BJ (cell line): Measurements from ENCODE around the gene BAIAP2. TPM values are rescaled to one million over a fixed set of nuclear protein-coding genes. Genes with fewer than 3 reads are reported as not detected.

ENCODE experiments used
- CTCF ChIA-PET: fragments of 350-600 bp; formaldehyde crosslinking; extraction: SDS; loops from one replicate; lab custom pipeline; 2021; ENCODE audit warnings: antibody characterized with exemption, inconsistent platforms; lab: Yijun Ruan, JAX
- POLR2A ChIA-PET: fragments of 300-600 bp; sonication (Branson Sonifier 250); formaldehyde crosslinking; extraction: SDS; loops from one replicate; lab custom pipeline; 2021; ENCODE audit warnings: antibody characterized with exemption; lab: Charles Lee
- DNase-seq: peaks from one replicate; pipeline ENCODE4 v3.0.0-alpha.2; 2011; ENCODE audit warnings: low read depth
- H3K27me3 ChIP-seq: 2 replicates; pipeline ENCODE4 v1.6.0; 2011; ENCODE audit warnings: low read length; ENCODE audit not compliant: control insufficient read depth, insufficient read depth
- H3K36me3 ChIP-seq: 2 replicates; pipeline ENCODE4 v1.5.1; 2011; ENCODE audit warnings: low read length; ENCODE audit not compliant: control insufficient read depth, insufficient read depth
- H3K4me3 ChIP-seq: 2 replicates; pipeline ENCODE4 v1.5.1; 2011; ENCODE audit warnings: low read depth, mild to moderate bottlenecking, control low read depth, low read length
- CTCF ChIP-seq: IDR thresholded peaks from 2 replicates; pipeline ENCODE4 v1.5.1; 2011; ENCODE audit warnings: low read depth, mild to moderate bottlenecking, control low read depth, inconsistent platforms, low read length, moderate library complexity; ENCODE audit not compliant: insufficient read depth
- polyA plus RNA-seq: library from polyadenylated mRNA; depleted of rRNA; stranded (reverse); fragments of >200 nt; gene quantifications from 2 replicates; pipeline ENCODE4 v1.2.3, GENCODE V29; 2011

Gene BAIAP2
- polyA plus RNA-seq, 1 experiment, result 12.1 TPM

- no peak for DNase-seq
- Histone ChIP-seq H3K4me3 (no peak overlapping the region), H3K36me3 (peaks cover 3% of the 10 kb centered on the region), H3K27me3 (no peaks in the 10 kb centered on the region)
- no peak for TF ChIP-seq CTCF
- ChIA-PET POLR2A (interaction anchor here (0.6 kb wide), 1 partner anchor 63 kb away, joined by 16 read pairs; no protein-coding TSS in a partner anchor), CTCF (interaction anchor here (0.9 to 9.4 kb wide), 25 partner anchors 8 to 113 kb away, joined by 3 to 176 read pairs (median 6); partner anchors contain the start of genes BAIAP2 and CHMP6)
Measured at GRCh38 chr17:81097943-81098308, 63.0 kb downstream of the BAIAP2 start.

GRCh38 chr17:81099888-81100287, 64.9 kb downstream of the BAIAP2 start:
- Histone ChIP-seq H3K36me3 (peaks cover 10% of the 10 kb centered on the region), H3K27me3 (no peaks in the 10 kb centered on the region), H3K4me3 (no peak overlapping the region)
- ChIA-PET POLR2A (no interaction called here), CTCF (interaction anchor here (1.4 to 9.4 kb wide), 4 partner anchors 63 to 111 kb away, joined by 4 to 176 read pairs (median 38); partner anchors contain the start of genes BAIAP2 and CHMP6)
- no peak for TF ChIP-seq CTCF
- no peak for DNase-seq

GRCh38 chr17:81100668-81101067, 65.7 kb downstream of the BAIAP2 start:
- peaks cover 15% of the 10 kb centered on the region for H3K36me3 ChIP-seq

GRCh38 chr17:81101614-81102306, 66.8 kb downstream of the BAIAP2 start:
- ChIA-PET POLR2A (no interaction called here), CTCF (interaction anchor here (0.6 to 3.7 kb wide), 32 partner anchors 9 to 674 kb away, joined by 3 to 95 read pairs (median 4); partner anchors contain the start of gene CHMP6)
- no peak overlapping the region for H3K4me3 ChIP-seq
- no peak for DNase-seq
- H3K36me3 ChIP-seq, result peaks cover 17% of the 10 kb centered on the region
- no peaks in the 10 kb centered on the region for H3K27me3 ChIP-seq
- TF ChIP-seq CTCF, result peak; percentile 100

More at GRCh38 chr17:81100668-81101067, 65.7 kb downstream of the BAIAP2 start:
- ChIA-PET CTCF (interaction anchor here (1.4 to 9.4 kb wide), 2 partner anchors 77 to 109 kb away, joined by 4 to 176 read pairs; partner anchors contain the start of gene CHMP6), POLR2A (no interaction called here)
- Histone ChIP-seq H3K4me3 (no peak overlapping the region), H3K27me3 (no peaks in the 10 kb centered on the region)
- no peak for TF ChIP-seq CTCF
- no peak for DNase-seq

GRCh38 chr17:81102352-81102751, 67.4 kb downstream of the BAIAP2 start:
- H3K27me3 ChIP-seq, result no peaks in the 10 kb centered on the region
- no peak for TF ChIP-seq CTCF
- POLR2A ChIA-PET, result no interaction called here
- no peak for DNase-seq
- CTCF ChIA-PET, result interaction anchor here (0.6 to 3.7 kb wide), 26 partner anchors 9 to 675 kb away, joined by 3 to 95 read pairs (median 5); partner anchors contain the start of gene CHMP6
- peaks cover 18% of the 10 kb centered on the region for H3K36me3 ChIP-seq
- no peak overlapping the region for H3K4me3 ChIP-seq
